GM18520 (cell line): ENCODE data around the gene DNAH2.

ENCODE experiments used
- ATAC-seq: cut with Tn5 transposase; IDR thresholded peaks from one replicate; pipeline ENCODE4 v1.9.1; 2021; ENCODE audit not compliant: unreplicated experiment

The DNAH2 gene

GRCh38 chr17:7864995-7865650, 147.6 kb downstream of the DNAH2 start:
- ATAC-seq = no peak

- no peak for ATAC-seq
Observed at GRCh38 chr17:7867881-7868329, 150.4 kb downstream of the DNAH2 start.

- no peak for ATAC-seq
Observed at GRCh38 chr17:7873051-7873450, 155.5 kb downstream of the DNAH2 start.

- no peak for ATAC-seq
Observed at GRCh38 chr17:7875804-7876370, 158.3 kb downstream of the DNAH2 start.

- no peak for ATAC-seq
Observed at GRCh38 chr17:7878234-7878633, 160.7 kb downstream of the DNAH2 start.

- ATAC-seq = no peak
Observed at GRCh38 chr17:7880076-7880868, 162.7 kb downstream of the DNAH2 start.

- no peak for ATAC-seq
Observed at GRCh38 chr17:7881276-7882054, 163.9 kb downstream of the DNAH2 start.

GRCh38 chr17:7882068-7882467, 164.5 kb downstream of the DNAH2 start:
- no peak for ATAC-seq

- no peak for ATAC-seq
Observed at GRCh38 chr17:7882629-7883028, 165.1 kb downstream of the DNAH2 start.
